ENCODE measurements around the gene MT1G.

DNA sequence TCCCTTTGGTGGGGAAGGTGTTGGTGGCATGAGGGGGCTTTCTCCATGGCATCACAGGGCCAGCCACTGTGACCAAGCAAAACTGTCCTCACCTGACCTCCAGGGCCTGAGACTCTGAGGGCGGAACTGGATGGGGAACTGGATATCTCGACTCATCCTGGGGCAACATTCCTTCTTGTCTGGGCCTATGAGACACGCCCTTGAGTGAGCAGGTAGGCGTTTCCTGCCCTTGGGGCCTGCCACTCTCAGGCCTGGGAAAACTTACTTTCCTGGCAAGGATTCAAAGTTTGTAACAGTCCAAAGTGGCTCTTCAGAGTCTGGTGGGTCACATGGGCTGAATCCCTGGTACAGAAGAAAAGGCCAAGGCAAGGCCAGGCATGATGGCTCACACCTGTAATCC is 24.0 kb upstream of the MT1G start:
- no peak for TF ChIP-seq REST (IDR thresholded peaks at IDR 0.05; ENCODE audit: insufficient read depth in 1 of 2, low read depth in 2 of 2, low read length in 1 of 2)
- TF ChIP-seq CTCF (IDR thresholded peaks at IDR 0.05): no peak
- TF ChIP-seq POLR2AphosphoS5 (IDR thresholded peaks at IDR 0.05; ENCODE audit: low read depth, low read length): no peak
- TF ChIP-seq TCF7L2 (IDR thresholded peaks at IDR 0.05; ENCODE audit: low read depth, low read length): no peak
- TF ChIP-seq SIN3A (IDR thresholded peaks at IDR 0.05; ENCODE audit: borderline replicate concordance, insufficient read depth, low read depth, low read length): no peak

Data from Panc1 (cell line).